K562 (cell line): ENCODE results near the gene ZYG11A. TPM values are rescaled to one million over a fixed set of nuclear protein-coding genes. Genes with fewer than 3 reads are reported as not detected.

Experiments
- CHD2 ChIP-seq: IDR thresholded peaks from 2 replicates; pipeline ENCODE4 v1.6.1; 2011; ENCODE audit warnings: low read depth, low read length
- CTBP1 ChIP-seq: fragments of 450-650 bp; IDR thresholded peaks from 2 replicates; pipeline ENCODE4 v1.6.1; 2016; ENCODE audit warnings: borderline replicate concordance
- CXXC5 ChIP-seq: fragments of 250-450 bp; sonication (Bioruptor Pico); IDR thresholded peaks from 2 replicates; pipeline ENCODE4 v1.8.0; 2022; ENCODE audit warnings: inconsistent platforms, mild to moderate bottlenecking, moderate library complexity
- FOXK2 ChIP-seq, 2 experiments: fragments of 450-650 bp; IDR thresholded peaks in 1 of 2; conservative IDR thresholded peaks in 1 of 2; 2 replicates each; pipeline ENCODE4 v1.6.1; 2016; ENCODE audit warnings: low read depth in 2 of 2, mild to moderate bottlenecking in 1 of 2
- GTF3C2 ChIP-seq: IDR thresholded peaks from 3 replicates; pipeline ENCODE4 v1.6.1; 2011; ENCODE audit warnings: borderline replicate concordance, mild to moderate bottlenecking, moderate library complexity; ENCODE audit not compliant: insufficient read length; ENCODE audit errors: extremely low read depth
- MTA2 ChIP-seq: fragments of 450-650 bp; IDR thresholded peaks from 2 replicates; pipeline ENCODE4 v1.6.1; 2016; ENCODE audit warnings: low read depth
- NR2F6 ChIP-seq: fragments of 450-650 bp; formaldehyde crosslinking; IDR thresholded peaks from 2 replicates; pipeline ENCODE4 v1.4.0; 2020; ENCODE audit warnings: mild to moderate bottlenecking
- PHF20 ChIP-seq: fragments of 450-650 bp; IDR thresholded peaks from 2 replicates; pipeline ENCODE4 v1.6.1; 2018; ENCODE audit not compliant: partially characterized antibody
- PML ChIP-seq: IDR thresholded peaks from 2 replicates; pipeline ENCODE4 v1.6.1; 2012; ENCODE audit warnings: low read length, inconsistent platforms
- POLR2A ChIP-seq: fragments of 450-650 bp; conservative IDR thresholded peaks from 2 replicates; pipeline ENCODE4 v1.6.1; 2016
- PRMT5 ChIP-seq: sonication (generic); formaldehyde crosslinking; IDR thresholded peaks from 2 replicates; pipeline ENCODE4 v1.5.0; 2020; ENCODE audit warnings: missing genetic modification reagents
- RBFOX2 ChIP-seq: fragments of 200-400 bp; formaldehyde crosslinking; IDR thresholded peaks from 2 replicates; pipeline ENCODE4 v1.6.1; 2017; ENCODE audit warnings: low read depth, mild to moderate bottlenecking, low read length, moderate library complexity
- SAP30 ChIP-seq: fragments of 200-600 bp; sonication (generic); IDR thresholded peaks from 2 replicates; pipeline ENCODE4 v1.6.1; 2012; ENCODE audit warnings: borderline replicate concordance, low read depth, mild to moderate bottlenecking, moderate library complexity, low read length, control low read depth, inconsistent platforms; ENCODE audit not compliant: insufficient read depth, poor library complexity, severe bottlenecking
- SMAD2 ChIP-seq: fragments of 150-350 bp; IDR thresholded peaks from 2 replicates; pipeline ENCODE4 v1.6.1; 2014; ENCODE audit warnings: low read depth, mild to moderate bottlenecking, low read length
- TARDBP ChIP-seq: fragments of 450-650 bp; IDR thresholded peaks from 2 replicates; pipeline ENCODE4 v1.6.1; 2016
- U2AF1 ChIP-seq: fragments of 200-400 bp; formaldehyde crosslinking; optimal IDR thresholded peaks from 2 replicates; pipeline ENCODE3; 2017; ENCODE audit warnings: mild to moderate bottlenecking, low read depth, low read length, moderate library complexity
- polyA plus RNA-seq, 8 experiments: library from polyadenylated mRNA; depleted of rRNA in 4 of 8; stranded (reverse) in 5 of 8; unstranded in 3 of 8; fragments of >200 nt; fragmentation: Nextera tagmentation in 2 of 8; fragmentation: Illumina TruSeq in 1 of 8; extraction: Ambion mirVana in 2 of 8; extraction: Trizol in 1 of 8; gene quantifications; 2 replicates each; pipeline versions ENCODE4 v1.2.1 to v1.2.3, GENCODE V29; 2011 to 2014; ENCODE audit warnings: inconsistent platforms in 1 of 8, missing spikeins in 1 of 8
- total RNA-seq, 7 experiments: library from RNA; depleted of rRNA in 6 of 7; stranded (reverse); fragments of >200 nt in 6 of 7; fragmentation: Illumina TruSeq in 2 of 7; extraction: Trizol in 2 of 7; gene quantifications; 2 replicates each; pipeline versions ENCODE4 v1.2.1 to v1.2.3, GENCODE V29; 2011 to 2021; ENCODE audit warnings: low replicate concordance in 1 of 7
- TF ChIP-seq, protein P1 (sequence below): sonication (generic); formaldehyde crosslinking; IDR thresholded peaks from 2 replicates; pipeline ENCODE4 v1.8.1; 2023; ENCODE audit warnings: mild to moderate bottlenecking, missing genetic modification reagents
- TF ChIP-seq, protein P2 (sequence below): IDR thresholded peaks from 2 replicates; pipeline ENCODE4 v1.6.1; 2011; ENCODE audit warnings: borderline replicate concordance, low read depth, mild to moderate bottlenecking, moderate library complexity, low read length; ENCODE audit not compliant: insufficient read depth, poor library complexity, severe bottlenecking
- TF ChIP-seq, protein P3 (sequence below): sonication (generic); formaldehyde crosslinking; IDR thresholded peaks from 2 replicates; pipeline ENCODE4 v1.4.0; 2020; ENCODE audit warnings: mild to moderate bottlenecking, missing genetic modification reagents

The ZYG11A gene
- total and polyA plus RNA-seq, 9 of the 15 experiments (the other 6 are each of a cell fraction or from before 2014, with no cell fraction given), result 4.5 to 21.9 (median 14.0) TPM

DNA sequence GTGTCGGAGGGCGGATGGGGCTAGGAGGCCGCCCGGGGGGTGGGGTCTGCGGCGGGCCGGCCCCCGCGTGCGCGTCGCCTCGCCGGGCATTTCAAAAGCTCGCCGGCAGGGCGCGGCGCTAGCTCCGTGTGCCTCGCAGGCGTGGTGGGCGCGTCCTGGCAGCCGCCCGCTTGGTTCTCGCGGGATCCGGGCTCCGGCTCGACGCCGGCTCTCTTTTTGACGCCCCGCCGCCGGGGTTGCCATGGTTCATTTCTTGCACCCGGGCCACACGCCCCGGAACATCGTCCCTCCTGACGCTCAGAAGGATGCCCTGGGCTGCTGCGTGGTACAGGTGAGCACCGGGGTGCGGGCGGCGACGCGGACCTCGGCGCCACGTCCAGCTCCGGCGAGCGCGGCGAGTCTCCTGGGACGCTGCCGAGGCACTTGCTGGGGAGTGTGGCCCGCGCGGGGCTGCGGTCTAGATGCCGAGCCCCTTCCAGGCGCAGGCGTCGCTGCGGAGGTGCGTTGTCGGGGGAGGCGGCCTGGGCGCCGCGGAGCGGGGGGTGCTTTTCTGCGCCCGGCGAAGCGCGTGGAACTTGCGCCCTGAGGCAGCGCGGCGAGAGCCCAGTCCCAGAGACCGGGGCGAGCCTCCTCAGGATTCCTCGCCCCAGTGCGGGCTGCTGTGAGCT is at the start of gene ZYG11A (continued):
- peak; percentile 87 for TF ChIP-seq SAP30
- TF ChIP-seq, protein P1, sequence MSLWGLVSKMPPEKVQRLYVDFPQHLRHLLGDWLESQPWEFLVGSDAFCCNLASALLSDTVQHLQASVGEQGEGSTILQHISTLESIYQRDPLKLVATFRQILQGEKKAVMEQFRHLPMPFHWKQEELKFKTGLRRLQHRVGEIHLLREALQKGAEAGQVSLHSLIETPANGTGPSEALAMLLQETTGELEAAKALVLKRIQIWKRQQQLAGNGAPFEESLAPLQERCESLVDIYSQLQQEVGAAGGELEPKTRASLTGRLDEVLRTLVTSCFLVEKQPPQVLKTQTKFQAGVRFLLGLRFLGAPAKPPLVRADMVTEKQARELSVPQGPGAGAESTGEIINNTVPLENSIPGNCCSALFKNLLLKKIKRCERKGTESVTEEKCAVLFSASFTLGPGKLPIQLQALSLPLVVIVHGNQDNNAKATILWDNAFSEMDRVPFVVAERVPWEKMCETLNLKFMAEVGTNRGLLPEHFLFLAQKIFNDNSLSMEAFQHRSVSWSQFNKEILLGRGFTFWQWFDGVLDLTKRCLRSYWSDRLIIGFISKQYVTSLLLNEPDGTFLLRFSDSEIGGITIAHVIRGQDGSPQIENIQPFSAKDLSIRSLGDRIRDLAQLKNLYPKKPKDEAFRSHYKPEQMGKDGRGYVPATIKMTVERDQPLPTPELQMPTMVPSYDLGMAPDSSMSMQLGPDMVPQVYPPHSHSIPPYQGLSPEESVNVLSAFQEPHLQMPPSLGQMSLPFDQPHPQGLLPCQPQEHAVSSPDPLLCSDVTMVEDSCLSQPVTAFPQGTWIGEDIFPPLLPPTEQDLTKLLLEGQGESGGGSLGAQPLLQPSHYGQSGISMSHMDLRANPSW, result 0 out of 2 replicates have a peak, but pooled peaks have one; percentile 46
- peak; percentile 97 for TF ChIP-seq CTBP1
- TF ChIP-seq NR2F6 (CRISPR knock-in tag), result no peak
- TF ChIP-seq, protein P2, sequence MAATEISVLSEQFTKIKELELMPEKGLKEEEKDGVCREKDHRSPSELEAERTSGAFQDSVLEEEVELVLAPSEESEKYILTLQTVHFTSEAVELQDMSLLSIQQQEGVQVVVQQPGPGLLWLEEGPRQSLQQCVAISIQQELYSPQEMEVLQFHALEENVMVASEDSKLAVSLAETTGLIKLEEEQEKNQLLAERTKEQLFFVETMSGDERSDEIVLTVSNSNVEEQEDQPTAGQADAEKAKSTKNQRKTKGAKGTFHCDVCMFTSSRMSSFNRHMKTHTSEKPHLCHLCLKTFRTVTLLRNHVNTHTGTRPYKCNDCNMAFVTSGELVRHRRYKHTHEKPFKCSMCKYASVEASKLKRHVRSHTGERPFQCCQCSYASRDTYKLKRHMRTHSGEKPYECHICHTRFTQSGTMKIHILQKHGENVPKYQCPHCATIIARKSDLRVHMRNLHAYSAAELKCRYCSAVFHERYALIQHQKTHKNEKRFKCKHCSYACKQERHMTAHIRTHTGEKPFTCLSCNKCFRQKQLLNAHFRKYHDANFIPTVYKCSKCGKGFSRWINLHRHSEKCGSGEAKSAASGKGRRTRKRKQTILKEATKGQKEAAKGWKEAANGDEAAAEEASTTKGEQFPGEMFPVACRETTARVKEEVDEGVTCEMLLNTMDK, result peak; percentile 90
- TF ChIP-seq, protein P3, sequence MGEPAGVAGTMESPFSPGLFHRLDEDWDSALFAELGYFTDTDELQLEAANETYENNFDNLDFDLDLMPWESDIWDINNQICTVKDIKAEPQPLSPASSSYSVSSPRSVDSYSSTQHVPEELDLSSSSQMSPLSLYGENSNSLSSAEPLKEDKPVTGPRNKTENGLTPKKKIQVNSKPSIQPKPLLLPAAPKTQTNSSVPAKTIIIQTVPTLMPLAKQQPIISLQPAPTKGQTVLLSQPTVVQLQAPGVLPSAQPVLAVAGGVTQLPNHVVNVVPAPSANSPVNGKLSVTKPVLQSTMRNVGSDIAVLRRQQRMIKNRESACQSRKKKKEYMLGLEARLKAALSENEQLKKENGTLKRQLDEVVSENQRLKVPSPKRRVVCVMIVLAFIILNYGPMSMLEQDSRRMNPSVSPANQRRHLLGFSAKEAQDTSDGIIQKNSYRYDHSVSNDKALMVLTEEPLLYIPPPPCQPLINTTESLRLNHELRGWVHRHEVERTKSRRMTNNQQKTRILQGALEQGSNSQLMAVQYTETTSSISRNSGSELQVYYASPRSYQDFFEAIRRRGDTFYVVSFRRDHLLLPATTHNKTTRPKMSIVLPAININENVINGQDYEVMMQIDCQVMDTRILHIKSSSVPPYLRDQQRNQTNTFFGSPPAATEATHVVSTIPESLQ (CRISPR knock-in tag), result peak; percentile 98; the same call in 1 of the 2 replicates
- 0 out of 2 replicates have a peak, but pooled peaks have one; percentile 43 for TF ChIP-seq TARDBP
- no peak for TF ChIP-seq MTA2
- TF ChIP-seq U2AF1, result peak; percentile 82
- no peak for TF ChIP-seq FOXK2 (conservative IDR thresholded peaks at IDR 0.05 in 1 of 2, IDR thresholded peaks at IDR 0.05 in 1 of 2; ENCODE audit: low read depth in 2 of 2)
- no peak for TF ChIP-seq GTF3C2
- TF ChIP-seq CXXC5, result peak; percentile 99
- TF ChIP-seq RBFOX2, result peak; percentile 94
- TF ChIP-seq CHD2, result peak; percentile 99
- TF ChIP-seq PRMT5, result 0 out of 2 replicates have a peak, but pooled peaks have one; percentile 46
- no peak; the same call in 1 of the 2 replicates for TF ChIP-seq PML
- no peak for TF ChIP-seq SMAD2
- peak; percentile 85 for TF ChIP-seq POLR2A
- peak; percentile 24 for TF ChIP-seq PHF20
